HepG2 (cell line): Measurements from ENCODE around the gene STARD10.

Source experiments
- YY1 ChIP-seq: IDR thresholded peaks from 2 replicates; pipeline ENCODE4 v1.6.1; 2011; ENCODE audit warnings: low read length, low read depth, moderate library complexity, mild to moderate bottlenecking; ENCODE audit not compliant: insufficient read depth, insufficient replicate concordance
- TF ChIP-seq, protein P1 (sequence below): sonication (generic); formaldehyde crosslinking; IDR thresholded peaks from 2 replicates; pipeline ENCODE4 v1.5.0; 2020; ENCODE audit warnings: mild to moderate bottlenecking, missing genetic modification reagents
- TF ChIP-seq, protein P2 (sequence below): sonication (generic); formaldehyde crosslinking; IDR thresholded peaks from 2 replicates; pipeline ENCODE4 v1.5.0; 2020; ENCODE audit warnings: mild to moderate bottlenecking, missing genetic modification reagents, moderate library complexity

DNA sequence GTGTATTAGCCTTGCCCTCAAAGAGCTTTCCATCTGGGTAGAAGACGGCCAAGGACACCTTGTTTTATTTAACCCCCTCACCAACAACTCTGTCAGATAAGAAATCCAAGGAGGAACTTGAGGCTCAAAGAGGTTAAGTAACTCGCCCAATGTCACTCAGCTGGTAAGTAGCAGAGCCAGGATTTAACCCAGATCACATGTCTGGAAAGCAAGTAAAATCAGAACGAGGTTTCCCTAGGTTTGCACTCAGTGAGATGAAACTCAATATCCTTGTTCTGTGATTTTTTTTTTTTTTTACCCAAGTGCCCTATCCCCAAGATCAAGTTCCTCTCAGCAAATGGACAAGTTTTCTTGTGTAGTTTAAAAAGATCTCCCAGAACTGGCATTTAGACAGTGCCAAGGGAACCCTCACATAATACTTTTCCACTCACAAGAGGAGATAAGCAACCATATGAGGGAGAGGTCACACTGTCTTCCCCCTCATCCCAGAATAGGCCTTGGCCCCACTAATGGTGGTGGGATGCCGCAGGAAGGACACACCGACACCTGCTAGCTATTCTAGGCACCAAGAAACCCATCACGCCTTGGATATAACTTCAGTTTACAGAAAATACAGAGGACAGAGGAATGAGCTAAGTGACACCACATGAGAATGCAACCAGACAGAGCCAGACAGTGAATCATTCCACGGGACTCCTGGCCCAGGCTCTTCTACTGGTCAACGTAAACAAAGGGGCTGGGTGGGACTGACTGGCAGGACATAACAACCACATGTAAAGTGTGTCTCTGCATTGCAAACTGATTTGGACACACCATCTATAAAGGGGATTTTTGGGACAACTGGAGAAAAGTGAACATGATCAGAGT lies 33.1 kb downstream of the STARD10 start:
- no peak for TF ChIP-seq YY1
- TF ChIP-seq, protein P1, sequence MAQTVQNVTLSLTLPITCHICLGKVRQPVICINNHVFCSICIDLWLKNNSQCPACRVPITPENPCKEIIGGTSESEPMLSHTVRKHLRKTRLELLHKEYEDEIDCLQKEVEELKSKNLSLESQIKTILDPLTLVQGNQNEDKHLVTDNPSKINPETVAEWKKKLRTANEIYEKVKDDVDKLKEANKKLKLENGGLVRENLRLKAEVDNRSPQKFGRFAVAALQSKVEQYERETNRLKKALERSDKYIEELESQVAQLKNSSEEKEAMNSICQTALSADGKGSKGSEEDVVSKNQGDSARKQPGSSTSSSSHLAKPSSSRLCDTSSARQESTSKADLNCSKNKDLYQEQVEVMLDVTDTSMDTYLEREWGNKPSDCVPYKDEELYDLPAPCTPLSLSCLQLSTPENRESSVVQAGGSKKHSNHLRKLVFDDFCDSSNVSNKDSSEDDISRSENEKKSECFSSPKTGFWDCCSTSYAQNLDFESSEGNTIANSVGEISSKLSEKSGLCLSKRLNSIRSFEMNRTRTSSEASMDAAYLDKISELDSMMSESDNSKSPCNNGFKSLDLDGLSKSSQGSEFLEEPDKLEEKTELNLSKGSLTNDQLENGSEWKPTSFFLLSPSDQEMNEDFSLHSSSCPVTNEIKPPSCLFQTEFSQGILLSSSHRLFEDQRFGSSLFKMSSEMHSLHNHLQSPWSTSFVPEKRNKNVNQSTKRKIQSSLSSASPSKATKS (CRISPR knock-in tag) = no peak
- TF ChIP-seq, protein P2, sequence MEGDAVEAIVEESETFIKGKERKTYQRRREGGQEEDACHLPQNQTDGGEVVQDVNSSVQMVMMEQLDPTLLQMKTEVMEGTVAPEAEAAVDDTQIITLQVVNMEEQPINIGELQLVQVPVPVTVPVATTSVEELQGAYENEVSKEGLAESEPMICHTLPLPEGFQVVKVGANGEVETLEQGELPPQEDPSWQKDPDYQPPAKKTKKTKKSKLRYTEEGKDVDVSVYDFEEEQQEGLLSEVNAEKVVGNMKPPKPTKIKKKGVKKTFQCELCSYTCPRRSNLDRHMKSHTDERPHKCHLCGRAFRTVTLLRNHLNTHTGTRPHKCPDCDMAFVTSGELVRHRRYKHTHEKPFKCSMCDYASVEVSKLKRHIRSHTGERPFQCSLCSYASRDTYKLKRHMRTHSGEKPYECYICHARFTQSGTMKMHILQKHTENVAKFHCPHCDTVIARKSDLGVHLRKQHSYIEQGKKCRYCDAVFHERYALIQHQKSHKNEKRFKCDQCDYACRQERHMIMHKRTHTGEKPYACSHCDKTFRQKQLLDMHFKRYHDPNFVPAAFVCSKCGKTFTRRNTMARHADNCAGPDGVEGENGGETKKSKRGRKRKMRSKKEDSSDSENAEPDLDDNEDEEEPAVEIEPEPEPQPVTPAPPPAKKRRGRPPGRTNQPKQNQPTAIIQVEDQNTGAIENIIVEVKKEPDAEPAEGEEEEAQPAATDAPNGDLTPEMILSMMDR (CRISPR knock-in tag) = no peak
